ENCODE data around the gene RFLNA.

GRCh38 chr12:124364543-124364942, 69.7 kb downstream of the RFLNA start:
- TF ChIP-seq CTCF (IDR thresholded peaks at IDR 0.05; ENCODE audit: low read length) (no peak), EZH2 (optimal IDR thresholded peaks at IDR 0.05; ENCODE audit: low read depth, low read length) (no peak)
